Activated CD8-positive, alpha-beta memory T cell treated with anti-CD3 and anti-CD28 coated beads for 4 hours (primary cell): Measurements from ENCODE around the gene COL9A2.
A peak's percentile ranks its signal among the peaks of the same experiment; 100 is the strongest.

ENCODE experiments used
- DNase-seq, 2 donors: peaks; one replicate each; pipeline ENCODE4 v3.0.0-alpha.2; 2020; ENCODE audit warnings: low read depth in 2 of 2

COL9A2 gene

DNA sequence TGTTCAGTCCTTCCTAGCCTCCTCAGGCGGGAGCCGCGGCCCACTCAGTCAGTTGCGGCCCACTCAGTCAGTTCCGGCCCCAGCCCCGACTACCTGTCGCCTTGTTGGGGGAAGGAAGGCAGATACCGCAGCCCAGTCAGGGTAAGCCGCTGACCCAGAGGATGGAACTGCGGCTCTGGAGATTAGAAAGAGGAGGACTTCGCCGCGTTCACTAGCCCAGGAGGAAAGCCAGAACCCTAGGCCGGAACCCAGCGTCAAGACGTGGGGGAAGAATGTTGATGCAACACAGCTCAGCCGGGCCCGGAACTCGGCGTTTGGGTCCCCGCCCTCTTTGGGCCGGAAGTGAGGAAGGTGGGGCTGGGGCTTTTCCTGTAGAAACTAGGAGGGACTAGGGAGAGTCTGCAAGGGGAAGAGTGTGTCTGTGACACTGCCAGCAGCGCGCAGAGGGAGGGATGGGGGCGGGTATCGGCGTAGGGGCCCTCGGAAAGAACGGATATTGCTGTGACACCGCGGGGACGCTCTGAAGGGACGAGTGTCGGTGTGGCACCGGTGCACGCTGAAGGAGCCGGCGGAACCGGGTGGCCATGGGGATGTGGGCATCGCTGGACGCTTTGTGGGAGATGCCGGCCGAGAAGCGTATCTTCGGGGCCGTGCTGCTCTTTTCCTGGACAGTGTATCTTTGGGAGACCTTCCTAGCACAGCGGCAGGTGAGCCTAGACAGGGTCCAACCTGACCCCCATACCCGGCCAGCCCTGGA lies 59.2 kb downstream of the COL9A2 start, which contains the start of gene ZMPSTE24:
TSS of gene ZMPSTE24 (plus strand) at position 549 of the 757 bp plus-strand sequence. CDS start at position 585, 36 bp downstream.
- DNase-seq: peak; percentile 94

- DNase-seq: peak in 1 of 2 donors; percentile 0
Observed at GRCh38 chr1:40257313-40257687, 59.8 kb downstream of the COL9A2 start.

GRCh38 chr1:40256401-40257084 lies 60.5 kb downstream of the COL9A2 start:
- no peak for DNase-seq

- DNase-seq: no peak
Observed at GRCh38 chr1:40255231-40255630, 61.9 kb downstream of the COL9A2 start.

DNA sequence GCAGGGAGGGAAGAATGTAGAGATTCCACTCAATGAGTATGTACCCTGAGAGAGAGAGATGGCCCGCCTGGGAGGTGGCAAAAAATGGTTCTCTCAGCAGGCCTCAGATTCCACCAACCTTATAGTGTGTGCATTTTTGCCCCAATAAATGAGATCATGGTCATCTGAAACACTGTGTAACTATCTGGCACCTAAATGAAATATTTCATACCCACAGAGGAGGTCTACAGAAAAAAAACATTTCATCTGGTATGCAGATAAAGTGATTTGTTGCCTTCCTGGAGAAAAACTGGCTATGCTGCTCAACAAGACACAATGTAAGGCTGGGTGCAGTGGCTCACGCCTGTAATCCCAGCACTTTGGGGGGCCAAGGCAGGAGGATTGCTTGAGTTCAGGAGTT lies 64.5 kb downstream of the COL9A2 start:
- no peak for DNase-seq

DNA sequence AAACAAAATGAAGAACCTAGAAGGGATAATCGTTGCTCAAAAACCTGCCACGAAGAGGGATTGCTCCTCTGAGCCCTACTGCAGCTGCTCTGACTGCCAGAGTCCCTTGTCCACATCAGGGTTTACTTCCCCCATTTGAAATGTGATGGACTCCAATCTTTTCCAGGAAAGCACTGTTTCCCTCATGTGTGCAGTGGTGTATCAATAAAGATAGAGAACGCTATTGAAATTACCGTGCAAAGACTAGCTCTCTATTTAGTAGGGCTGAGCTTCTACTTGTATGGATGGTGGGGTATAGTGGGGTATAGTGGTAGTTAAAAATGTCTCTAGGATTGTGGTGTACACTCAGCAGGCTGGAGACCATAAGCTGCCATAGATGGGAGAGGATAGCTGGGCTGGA lies 65.6 kb downstream of the COL9A2 start:
- DNase-seq: no peak
